Prostate gland (tissue), 2 donors: ENCODE data around the gene UST.

ENCODE experiments used
- POLR2A ChIP-seq: fragments of 450-650 bp; IDR thresholded peaks from one replicate; pipeline ENCODE4 v1.6.1; 2016; ENCODE audit warnings: antibody characterized with exemption, mild to moderate bottlenecking
- TF ChIP-seq, protein P1 (sequence below), 4 experiments: fragments of 200-600 bp in 2 of 4; fragments of 450-650 bp in 2 of 4; sonication (generic) in 2 of 4; IDR thresholded peaks; 1 replicate in 3 of 4; 2 replicates in 1 of 4; pipeline ENCODE4 v1.5.1; 2016 to 2019; ENCODE audit warnings: antibody characterized with exemption in 4 of 4, mild to moderate bottlenecking in 2 of 4, moderate library complexity in 2 of 4

DNA sequence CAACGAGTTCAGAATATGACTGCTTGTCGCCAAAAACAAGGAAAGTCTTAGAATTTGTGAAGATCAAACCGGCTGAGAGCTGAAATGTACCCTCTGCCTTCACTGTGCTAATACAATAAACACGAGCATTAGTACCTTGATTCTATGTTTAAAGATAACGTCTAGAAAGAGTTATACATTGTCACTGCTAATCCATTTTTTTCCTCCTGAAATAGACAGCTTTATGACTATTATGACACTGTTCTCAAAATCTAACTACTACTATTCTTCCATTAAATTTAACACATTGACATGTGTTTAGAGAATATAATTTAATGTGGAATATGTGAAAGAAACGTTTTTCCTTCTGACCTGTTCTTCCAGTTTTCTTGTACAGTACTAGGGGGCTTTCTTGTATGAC, 204.8 kb downstream of the UST start:
- TF ChIP-seq, protein P1, sequence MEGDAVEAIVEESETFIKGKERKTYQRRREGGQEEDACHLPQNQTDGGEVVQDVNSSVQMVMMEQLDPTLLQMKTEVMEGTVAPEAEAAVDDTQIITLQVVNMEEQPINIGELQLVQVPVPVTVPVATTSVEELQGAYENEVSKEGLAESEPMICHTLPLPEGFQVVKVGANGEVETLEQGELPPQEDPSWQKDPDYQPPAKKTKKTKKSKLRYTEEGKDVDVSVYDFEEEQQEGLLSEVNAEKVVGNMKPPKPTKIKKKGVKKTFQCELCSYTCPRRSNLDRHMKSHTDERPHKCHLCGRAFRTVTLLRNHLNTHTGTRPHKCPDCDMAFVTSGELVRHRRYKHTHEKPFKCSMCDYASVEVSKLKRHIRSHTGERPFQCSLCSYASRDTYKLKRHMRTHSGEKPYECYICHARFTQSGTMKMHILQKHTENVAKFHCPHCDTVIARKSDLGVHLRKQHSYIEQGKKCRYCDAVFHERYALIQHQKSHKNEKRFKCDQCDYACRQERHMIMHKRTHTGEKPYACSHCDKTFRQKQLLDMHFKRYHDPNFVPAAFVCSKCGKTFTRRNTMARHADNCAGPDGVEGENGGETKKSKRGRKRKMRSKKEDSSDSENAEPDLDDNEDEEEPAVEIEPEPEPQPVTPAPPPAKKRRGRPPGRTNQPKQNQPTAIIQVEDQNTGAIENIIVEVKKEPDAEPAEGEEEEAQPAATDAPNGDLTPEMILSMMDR (IDR thresholded peaks at IDR 0.05), result no peak
- TF ChIP-seq POLR2A, result no peak
